H4 (cell line): Measurements from ENCODE around the gene ZNF503. TPM values are rescaled to one million over a fixed set of nuclear protein-coding genes. Genes with fewer than 3 reads are reported as not detected.
A peak's percentile ranks its signal among the peaks of the same experiment; 100 is the strongest.

Source experiments
- DNase-seq: peaks from one replicate; pipeline ENCODE4 v3.0.0-alpha.2; 2015; ENCODE audit warnings: low spot score
- total RNA-seq: library from RNA; depleted of rRNA; stranded (reverse); fragments of >200 nt; shearing (Covaris generic); gene quantifications from 2 replicates; pipeline ENCODE4 v1.2.3, GENCODE V29; 2014

Gene ZNF503
- total RNA-seq, 1 experiment from 2014 or later = 3.4 TPM

GRCh38 chr10:75406462-75407223 is 5.1 kb upstream of the ZNF503 start:
- no peak for DNase-seq

GRCh38 chr10:75405598-75406461 is 4.3 kb upstream of the ZNF503 start:
- DNase-seq = no peak

- no peak for DNase-seq
Measured at GRCh38 chr10:75404815-75405597, 3.4 kb upstream of the ZNF503 start.

GRCh38 chr10:75403939-75404814 is 2.6 kb upstream of the ZNF503 start:
- no peak for DNase-seq

- no peak for DNase-seq
Measured at GRCh38 chr10:75403144-75403938, 1.8 kb upstream of the ZNF503 start.

- DNase-seq = no peak
Measured at GRCh38 chr10:75402486-75403143, 1.1 kb upstream of the ZNF503 start.

GRCh38 chr10:75400771-75401568 is 594 bp downstream of the ZNF503 start:
- peak; percentile 30 for DNase-seq

GRCh38 chr10:75400163-75400770 is 1.3 kb downstream of the ZNF503 start:
- no peak for DNase-seq

- peak; percentile 54 for DNase-seq
Measured at GRCh38 chr10:75399461-75400162, 2.0 kb downstream of the ZNF503 start.

- DNase-seq = no peak
Measured at GRCh38 chr10:75398692-75399460, 2.7 kb downstream of the ZNF503 start.

GRCh38 chr10:75398200-75398691 is 3.3 kb downstream of the ZNF503 start:
- DNase-seq = no peak

- DNase-seq = no peak
Measured at GRCh38 chr10:75397496-75398199, 3.9 kb downstream of the ZNF503 start.

- DNase-seq = no peak
Measured at GRCh38 chr10:75396631-75397495, 4.7 kb downstream of the ZNF503 start.

- DNase-seq = no peak
Measured at GRCh38 chr10:75395932-75396630, 5.5 kb downstream of the ZNF503 start.
